HL-60 (cell line): ENCODE measurements around the gene LRBA.

Experiments used
- GABPA ChIP-seq: IDR thresholded peaks from 2 replicates; pipeline ENCODE4 v1.6.1; 2012; ENCODE audit warnings: low read depth
- POLR2AphosphoS5 ChIP-seq: IDR thresholded peaks from 2 replicates; pipeline ENCODE4 v1.6.1; 2012; ENCODE audit warnings: low read depth
- SPI1 ChIP-seq: IDR thresholded peaks from 2 replicates; pipeline ENCODE4 v1.6.1; 2012; ENCODE audit warnings: low read depth, mild to moderate bottlenecking, borderline replicate concordance
- TF ChIP-seq, protein P1 (sequence below): IDR thresholded peaks from one replicate; pipeline ENCODE4 v1.5.1; 2011; ENCODE audit warnings: low read length, control low read depth, inconsistent platforms; ENCODE audit not compliant: insufficient read depth
- TF ChIP-seq, protein P2 (sequence below): IDR thresholded peaks from 2 replicates; pipeline ENCODE4 v1.6.1; 2012; ENCODE audit warnings: low read depth; ENCODE audit not compliant: insufficient replicate concordance

DNA sequence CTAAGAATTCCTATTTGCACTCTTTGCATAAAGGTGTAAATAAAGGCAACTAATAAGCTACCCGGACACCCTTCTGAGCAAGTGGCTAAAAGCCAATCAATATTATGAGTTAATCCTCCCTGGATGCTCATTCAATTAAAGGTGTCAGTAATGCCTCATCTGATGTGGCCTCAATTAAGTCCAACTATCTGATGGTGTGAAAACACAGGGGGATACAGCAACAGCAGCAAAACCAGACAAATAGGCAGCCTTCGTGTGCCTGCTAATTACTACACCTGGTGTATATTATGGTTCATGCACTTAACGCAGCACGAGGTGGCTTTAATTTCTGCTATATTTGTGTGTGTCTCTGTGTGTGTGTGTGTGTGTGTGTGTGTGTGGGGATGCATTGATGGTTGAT, 692.4 kb downstream of the LRBA start:
- TF ChIP-seq, protein P1, sequence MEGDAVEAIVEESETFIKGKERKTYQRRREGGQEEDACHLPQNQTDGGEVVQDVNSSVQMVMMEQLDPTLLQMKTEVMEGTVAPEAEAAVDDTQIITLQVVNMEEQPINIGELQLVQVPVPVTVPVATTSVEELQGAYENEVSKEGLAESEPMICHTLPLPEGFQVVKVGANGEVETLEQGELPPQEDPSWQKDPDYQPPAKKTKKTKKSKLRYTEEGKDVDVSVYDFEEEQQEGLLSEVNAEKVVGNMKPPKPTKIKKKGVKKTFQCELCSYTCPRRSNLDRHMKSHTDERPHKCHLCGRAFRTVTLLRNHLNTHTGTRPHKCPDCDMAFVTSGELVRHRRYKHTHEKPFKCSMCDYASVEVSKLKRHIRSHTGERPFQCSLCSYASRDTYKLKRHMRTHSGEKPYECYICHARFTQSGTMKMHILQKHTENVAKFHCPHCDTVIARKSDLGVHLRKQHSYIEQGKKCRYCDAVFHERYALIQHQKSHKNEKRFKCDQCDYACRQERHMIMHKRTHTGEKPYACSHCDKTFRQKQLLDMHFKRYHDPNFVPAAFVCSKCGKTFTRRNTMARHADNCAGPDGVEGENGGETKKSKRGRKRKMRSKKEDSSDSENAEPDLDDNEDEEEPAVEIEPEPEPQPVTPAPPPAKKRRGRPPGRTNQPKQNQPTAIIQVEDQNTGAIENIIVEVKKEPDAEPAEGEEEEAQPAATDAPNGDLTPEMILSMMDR: no peak
- TF ChIP-seq POLR2AphosphoS5 (no peak), SPI1 (no peak), GABPA (no peak)
- TF ChIP-seq, protein P2, sequence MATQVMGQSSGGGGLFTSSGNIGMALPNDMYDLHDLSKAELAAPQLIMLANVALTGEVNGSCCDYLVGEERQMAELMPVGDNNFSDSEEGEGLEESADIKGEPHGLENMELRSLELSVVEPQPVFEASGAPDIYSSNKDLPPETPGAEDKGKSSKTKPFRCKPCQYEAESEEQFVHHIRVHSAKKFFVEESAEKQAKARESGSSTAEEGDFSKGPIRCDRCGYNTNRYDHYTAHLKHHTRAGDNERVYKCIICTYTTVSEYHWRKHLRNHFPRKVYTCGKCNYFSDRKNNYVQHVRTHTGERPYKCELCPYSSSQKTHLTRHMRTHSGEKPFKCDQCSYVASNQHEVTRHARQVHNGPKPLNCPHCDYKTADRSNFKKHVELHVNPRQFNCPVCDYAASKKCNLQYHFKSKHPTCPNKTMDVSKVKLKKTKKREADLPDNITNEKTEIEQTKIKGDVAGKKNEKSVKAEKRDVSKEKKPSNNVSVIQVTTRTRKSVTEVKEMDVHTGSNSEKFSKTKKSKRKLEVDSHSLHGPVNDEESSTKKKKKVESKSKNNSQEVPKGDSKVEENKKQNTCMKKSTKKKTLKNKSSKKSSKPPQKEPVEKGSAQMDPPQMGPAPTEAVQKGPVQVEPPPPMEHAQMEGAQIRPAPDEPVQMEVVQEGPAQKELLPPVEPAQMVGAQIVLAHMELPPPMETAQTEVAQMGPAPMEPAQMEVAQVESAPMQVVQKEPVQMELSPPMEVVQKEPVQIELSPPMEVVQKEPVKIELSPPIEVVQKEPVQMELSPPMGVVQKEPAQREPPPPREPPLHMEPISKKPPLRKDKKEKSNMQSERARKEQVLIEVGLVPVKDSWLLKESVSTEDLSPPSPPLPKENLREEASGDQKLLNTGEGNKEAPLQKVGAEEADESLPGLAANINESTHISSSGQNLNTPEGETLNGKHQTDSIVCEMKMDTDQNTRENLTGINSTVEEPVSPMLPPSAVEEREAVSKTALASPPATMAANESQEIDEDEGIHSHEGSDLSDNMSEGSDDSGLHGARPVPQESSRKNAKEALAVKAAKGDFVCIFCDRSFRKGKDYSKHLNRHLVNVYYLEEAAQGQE: no peak
